K562 (cell line): ENCODE results near the gene FAM32A. TPM values are rescaled to one million over a fixed set of nuclear protein-coding genes. Genes with fewer than 3 reads are reported as not detected.

Experiments used
- BMI1 ChIP-seq: fragments of 150-350 bp; IDR thresholded peaks from 2 replicates; pipeline ENCODE4 v1.6.1; 2014; ENCODE audit warnings: low read length
- CBX2 ChIP-seq: fragments of 200-600 bp; sonication (generic); IDR thresholded peaks from one replicate; pipeline ENCODE4 v1.6.1; 2012; ENCODE audit warnings: mild to moderate bottlenecking, low read length, inconsistent platforms; ENCODE audit not compliant: insufficient read depth, poor library complexity, severe bottlenecking
- DIDO1 ChIP-seq: fragments of 450-650 bp; IDR thresholded peaks from 2 replicates; pipeline ENCODE4 v1.6.1; 2016; ENCODE audit warnings: low read depth, missing biosample characterization, missing genetic modification characterization
- IRF2 ChIP-seq: sonication (generic); formaldehyde crosslinking; IDR thresholded peaks from 2 replicates; pipeline ENCODE4 v1.8.1; 2022; ENCODE audit warnings: mild to moderate bottlenecking, missing genetic modification reagents
- JUN ChIP-seq, 2 experiments: sonication (generic) in 1 of 2; formaldehyde crosslinking in 1 of 2; IDR thresholded peaks; 2 replicates each; pipeline versions ENCODE4 v1.6.1 to v1.8.0; 2012 to 2022; ENCODE audit warnings: borderline replicate concordance in 2 of 2, mild to moderate bottlenecking in 2 of 2, improper control_type of control experiment in 1 of 2, low read depth in 1 of 2, low read length in 1 of 2, missing genetic modification reagents in 1 of 2
- MCM7 ChIP-seq, 2 experiments: fragments of 450-650 bp; IDR thresholded peaks; 2 replicates each; pipeline ENCODE4 v1.6.1; 2016 to 2018
- NFE2 ChIP-seq: IDR thresholded peaks from 2 replicates; pipeline ENCODE4 v1.6.1; 2014; ENCODE audit warnings: antibody characterized with exemption, low read depth
- RBFOX2 ChIP-seq: fragments of 200-400 bp; formaldehyde crosslinking; IDR thresholded peaks from 2 replicates; pipeline ENCODE4 v1.6.1; 2017; ENCODE audit warnings: low read depth, mild to moderate bottlenecking, low read length, moderate library complexity
- RFX7 ChIP-seq: fragments of 250-450 bp; sonication (Bioruptor Pico); IDR thresholded peaks from 2 replicates; pipeline ENCODE4 v1.5.1; 2021; ENCODE audit warnings: mild to moderate bottlenecking
- SPI1 ChIP-seq: IDR thresholded peaks from 2 replicates; pipeline ENCODE4 v1.6.1; 2011; ENCODE audit warnings: low read depth, low read length, control low read depth, borderline replicate concordance
- TARDBP ChIP-seq: fragments of 450-650 bp; IDR thresholded peaks from 2 replicates; pipeline ENCODE4 v1.6.1; 2016
- ZFP1 ChIP-seq: fragments of 450-650 bp; formaldehyde crosslinking; IDR thresholded peaks from 2 replicates; pipeline ENCODE4 v1.4.0; 2020; ENCODE audit warnings: mild to moderate bottlenecking, mixed read lengths
- polyA plus RNA-seq, 8 experiments: library from polyadenylated mRNA; depleted of rRNA in 4 of 8; stranded (reverse) in 5 of 8; unstranded in 3 of 8; fragments of >200 nt; fragmentation: Nextera tagmentation in 2 of 8; fragmentation: Illumina TruSeq in 1 of 8; extraction: Ambion mirVana in 2 of 8; extraction: Trizol in 1 of 8; gene quantifications; 2 replicates each; pipeline versions ENCODE4 v1.2.1 to v1.2.3, GENCODE V29; 2011 to 2014; ENCODE audit warnings: inconsistent platforms in 1 of 8, missing spikeins in 1 of 8
- total RNA-seq, 7 experiments: library from RNA; depleted of rRNA in 6 of 7; stranded (reverse); fragments of >200 nt in 6 of 7; fragmentation: Illumina TruSeq in 2 of 7; extraction: Trizol in 2 of 7; gene quantifications; 2 replicates each; pipeline versions ENCODE4 v1.2.1 to v1.2.3, GENCODE V29; 2011 to 2021; ENCODE audit warnings: low replicate concordance in 1 of 7
- TF ChIP-seq, protein P1 (sequence below): IDR thresholded peaks from 2 replicates; pipeline ENCODE4 v1.6.1; 2011; ENCODE audit warnings: borderline replicate concordance, low read depth, mild to moderate bottlenecking, moderate library complexity, low read length; ENCODE audit not compliant: insufficient read depth, poor library complexity, severe bottlenecking
- TF ChIP-seq, protein P2 (sequence below): IDR thresholded peaks from 2 replicates; pipeline ENCODE4 v1.6.1; 2014; ENCODE audit warnings: antibody characterized with exemption
- TF ChIP-seq, protein P3 (sequence below): fragments of 250-450 bp; sonication (Bioruptor Pico); IDR thresholded peaks from 2 replicates; pipeline ENCODE4 v1.8.0; 2022; ENCODE audit warnings: moderate library complexity, mild to moderate bottlenecking, inconsistent platforms
- TF ChIP-seq, protein P4 (sequence below): fragments of 450-650 bp; IDR thresholded peaks from 2 replicates; pipeline ENCODE4 v1.6.1; 2017; ENCODE audit warnings: antibody characterized with exemption
- TF ChIP-seq, protein P5 (sequence below): fragments of 250-450 bp; sonication (Bioruptor Pico); IDR thresholded peaks from 2 replicates; pipeline ENCODE4 v1.4.0; 2020; ENCODE audit warnings: mild to moderate bottlenecking, moderate library complexity, borderline replicate concordance

Gene FAM32A
- total and polyA plus RNA-seq, 9 of the 15 experiments (the other 6 are each of a cell fraction or from before 2014, with no cell fraction given) = 30.7 to 96.7 (median 73.7) TPM

DNA sequence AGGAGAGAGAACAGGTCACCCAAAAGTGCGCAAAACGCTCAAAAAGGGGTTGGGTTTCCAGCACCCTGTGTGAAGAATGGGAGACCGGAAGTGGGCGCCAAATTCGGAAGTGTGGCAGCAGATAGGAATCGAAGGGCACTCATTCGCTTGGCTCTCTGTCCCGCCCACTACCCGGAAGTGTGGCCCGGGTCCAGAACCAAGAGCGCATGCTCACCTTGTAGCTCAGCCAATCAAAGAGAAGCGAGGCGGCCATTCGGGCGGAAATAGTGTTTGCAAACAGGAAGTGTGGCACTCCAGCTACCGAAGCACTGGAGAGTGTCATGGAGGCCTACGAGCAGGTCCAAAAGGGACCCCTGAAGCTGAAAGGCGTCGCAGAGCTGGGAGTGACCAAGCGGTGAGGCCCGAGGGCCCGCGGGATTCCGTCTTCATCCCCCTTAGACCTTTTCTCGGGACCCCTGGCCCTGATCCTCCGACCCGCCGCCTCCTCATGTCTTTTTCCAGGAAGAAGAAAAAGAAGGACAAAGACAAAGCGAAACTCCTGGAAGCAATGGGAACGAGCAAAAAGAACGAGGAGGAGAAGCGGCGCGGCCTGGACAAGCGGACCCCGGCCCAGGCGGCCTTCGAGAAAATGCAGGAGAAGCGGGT is at the start of gene FAM32A (continued):
- peak; percentile 73 for TF ChIP-seq SPI1
- no peak for TF ChIP-seq DIDO1 (tag)
- TF ChIP-seq, protein P1, sequence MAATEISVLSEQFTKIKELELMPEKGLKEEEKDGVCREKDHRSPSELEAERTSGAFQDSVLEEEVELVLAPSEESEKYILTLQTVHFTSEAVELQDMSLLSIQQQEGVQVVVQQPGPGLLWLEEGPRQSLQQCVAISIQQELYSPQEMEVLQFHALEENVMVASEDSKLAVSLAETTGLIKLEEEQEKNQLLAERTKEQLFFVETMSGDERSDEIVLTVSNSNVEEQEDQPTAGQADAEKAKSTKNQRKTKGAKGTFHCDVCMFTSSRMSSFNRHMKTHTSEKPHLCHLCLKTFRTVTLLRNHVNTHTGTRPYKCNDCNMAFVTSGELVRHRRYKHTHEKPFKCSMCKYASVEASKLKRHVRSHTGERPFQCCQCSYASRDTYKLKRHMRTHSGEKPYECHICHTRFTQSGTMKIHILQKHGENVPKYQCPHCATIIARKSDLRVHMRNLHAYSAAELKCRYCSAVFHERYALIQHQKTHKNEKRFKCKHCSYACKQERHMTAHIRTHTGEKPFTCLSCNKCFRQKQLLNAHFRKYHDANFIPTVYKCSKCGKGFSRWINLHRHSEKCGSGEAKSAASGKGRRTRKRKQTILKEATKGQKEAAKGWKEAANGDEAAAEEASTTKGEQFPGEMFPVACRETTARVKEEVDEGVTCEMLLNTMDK = no peak
- peak; percentile 94 for TF ChIP-seq RBFOX2
- no peak for TF ChIP-seq RFX7 (CRISPR knock-in tag)
- no peak for TF ChIP-seq CBX2
- no peak for TF ChIP-seq BMI1
- TF ChIP-seq TARDBP = no peak
- TF ChIP-seq, protein P2, sequence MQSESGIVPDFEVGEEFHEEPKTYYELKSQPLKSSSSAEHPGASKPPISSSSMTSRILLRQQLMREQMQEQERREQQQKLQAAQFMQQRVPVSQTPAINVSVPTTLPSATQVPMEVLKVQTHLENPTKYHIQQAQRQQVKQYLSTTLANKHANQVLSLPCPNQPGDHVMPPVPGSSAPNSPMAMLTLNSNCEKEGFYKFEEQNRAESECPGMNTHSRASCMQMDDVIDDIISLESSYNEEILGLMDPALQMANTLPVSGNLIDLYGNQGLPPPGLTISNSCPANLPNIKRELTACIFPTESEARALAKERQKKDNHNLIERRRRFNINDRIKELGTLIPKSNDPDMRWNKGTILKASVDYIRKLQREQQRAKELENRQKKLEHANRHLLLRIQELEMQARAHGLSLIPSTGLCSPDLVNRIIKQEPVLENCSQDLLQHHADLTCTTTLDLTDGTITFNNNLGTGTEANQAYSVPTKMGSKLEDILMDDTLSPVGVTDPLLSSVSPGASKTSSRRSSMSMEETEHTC = no peak
- no peak for TF ChIP-seq MCM7 (IDR thresholded peaks at IDR 0.05)
- TF ChIP-seq, protein P3, sequence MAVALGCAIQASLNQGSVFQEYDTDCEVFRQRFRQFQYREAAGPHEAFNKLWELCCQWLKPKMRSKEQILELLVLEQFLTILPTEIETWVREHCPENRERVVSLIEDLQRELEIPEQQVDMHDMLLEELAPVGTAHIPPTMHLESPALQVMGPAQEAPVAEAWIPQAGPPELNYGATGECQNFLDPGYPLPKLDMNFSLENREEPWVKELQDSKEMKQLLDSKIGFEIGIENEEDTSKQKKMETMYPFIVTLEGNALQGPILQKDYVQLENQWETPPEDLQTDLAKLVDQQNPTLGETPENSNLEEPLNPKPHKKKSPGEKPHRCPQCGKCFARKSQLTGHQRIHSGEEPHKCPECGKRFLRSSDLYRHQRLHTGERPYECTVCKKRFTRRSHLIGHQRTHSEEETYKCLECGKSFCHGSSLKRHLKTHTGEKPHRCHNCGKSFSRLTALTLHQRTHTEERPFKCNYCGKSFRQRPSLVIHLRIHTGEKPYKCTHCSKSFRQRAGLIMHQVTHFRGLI (CRISPR knock-in tag) = no peak
- TF ChIP-seq IRF2 (CRISPR knock-in tag) = no peak
- TF ChIP-seq ZFP1 (CRISPR knock-in tag) = no peak
- TF ChIP-seq, protein P4, sequence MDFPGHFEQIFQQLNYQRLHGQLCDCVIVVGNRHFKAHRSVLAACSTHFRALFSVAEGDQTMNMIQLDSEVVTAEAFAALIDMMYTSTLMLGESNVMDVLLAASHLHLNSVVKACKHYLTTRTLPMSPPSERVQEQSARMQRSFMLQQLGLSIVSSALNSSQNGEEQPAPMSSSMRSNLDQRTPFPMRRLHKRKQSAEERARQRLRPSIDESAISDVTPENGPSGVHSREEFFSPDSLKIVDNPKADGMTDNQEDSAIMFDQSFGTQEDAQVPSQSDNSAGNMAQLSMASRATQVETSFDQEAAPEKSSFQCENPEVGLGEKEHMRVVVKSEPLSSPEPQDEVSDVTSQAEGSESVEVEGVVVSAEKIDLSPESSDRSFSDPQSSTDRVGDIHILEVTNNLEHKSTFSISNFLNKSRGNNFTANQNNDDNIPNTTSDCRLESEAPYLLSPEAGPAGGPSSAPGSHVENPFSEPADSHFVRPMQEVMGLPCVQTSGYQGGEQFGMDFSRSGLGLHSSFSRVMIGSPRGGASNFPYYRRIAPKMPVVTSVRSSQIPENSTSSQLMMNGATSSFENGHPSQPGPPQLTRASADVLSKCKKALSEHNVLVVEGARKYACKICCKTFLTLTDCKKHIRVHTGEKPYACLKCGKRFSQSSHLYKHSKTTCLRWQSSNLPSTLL = no peak
- TF ChIP-seq, protein P5, sequence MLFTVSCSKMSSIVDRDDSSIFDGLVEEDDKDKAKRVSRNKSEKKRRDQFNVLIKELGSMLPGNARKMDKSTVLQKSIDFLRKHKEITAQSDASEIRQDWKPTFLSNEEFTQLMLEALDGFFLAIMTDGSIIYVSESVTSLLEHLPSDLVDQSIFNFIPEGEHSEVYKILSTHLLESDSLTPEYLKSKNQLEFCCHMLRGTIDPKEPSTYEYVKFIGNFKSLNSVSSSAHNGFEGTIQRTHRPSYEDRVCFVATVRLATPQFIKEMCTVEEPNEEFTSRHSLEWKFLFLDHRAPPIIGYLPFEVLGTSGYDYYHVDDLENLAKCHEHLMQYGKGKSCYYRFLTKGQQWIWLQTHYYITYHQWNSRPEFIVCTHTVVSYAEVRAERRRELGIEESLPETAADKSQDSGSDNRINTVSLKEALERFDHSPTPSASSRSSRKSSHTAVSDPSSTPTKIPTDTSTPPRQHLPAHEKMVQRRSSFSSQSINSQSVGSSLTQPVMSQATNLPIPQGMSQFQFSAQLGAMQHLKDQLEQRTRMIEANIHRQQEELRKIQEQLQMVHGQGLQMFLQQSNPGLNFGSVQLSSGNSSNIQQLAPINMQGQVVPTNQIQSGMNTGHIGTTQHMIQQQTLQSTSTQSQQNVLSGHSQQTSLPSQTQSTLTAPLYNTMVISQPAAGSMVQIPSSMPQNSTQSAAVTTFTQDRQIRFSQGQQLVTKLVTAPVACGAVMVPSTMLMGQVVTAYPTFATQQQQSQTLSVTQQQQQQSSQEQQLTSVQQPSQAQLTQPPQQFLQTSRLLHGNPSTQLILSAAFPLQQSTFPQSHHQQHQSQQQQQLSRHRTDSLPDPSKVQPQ = no peak
- TF ChIP-seq NFE2 = no peak
- TF ChIP-seq JUN (IDR thresholded peaks at IDR 0.05; ENCODE audit: borderline replicate concordance, low read depth, low read length) = no peak
- TF ChIP-seq JUN (CRISPR knock-in tag; IDR thresholded peaks at IDR 0.05; ENCODE audit: borderline replicate concordance) = no peak
